HG03039 (cell line): ENCODE results near the gene GPR85.
"Not testable (repeated sequence)": the region's sequence is repeated elsewhere in the genome, so short reads cannot be mapped to it uniquely, and the experiment has no call there.

Experiments
- ATAC-seq: cut with Tn5 transposase; IDR thresholded peaks from one replicate; pipeline ENCODE4 v1.9.1; 2021; ENCODE audit warnings: mild to moderate bottlenecking, moderate library complexity; ENCODE audit not compliant: unreplicated experiment

Gene GPR85

GRCh38 chr7:113084496-113085172, 2.0 kb downstream of the GPR85 start:
- no peak for ATAC-seq

GRCh38 chr7:113083816-113084495, 2.7 kb downstream of the GPR85 start:
- ATAC-seq: no peak

GRCh38 chr7:113083132-113083815, 3.4 kb downstream of the GPR85 start:
- no peak for ATAC-seq

- no peak for ATAC-seq
Measured at GRCh38 chr7:113078331-113078730, 8.3 kb downstream of the GPR85 start.

- no peak for ATAC-seq
Measured at GRCh38 chr7:113076703-113077102, 9.9 kb downstream of the GPR85 start.

- ATAC-seq: peak; percentile 53
Measured at GRCh38 chr7:113071465-113071864, 15.2 kb downstream of the GPR85 start.

- no peak for ATAC-seq
Measured at GRCh38 chr7:113062499-113062898, 24.1 kb downstream of the GPR85 start.

GRCh38 chr7:113060100-113060499, 26.5 kb downstream of the GPR85 start:
- no peak for ATAC-seq

- no peak for ATAC-seq
Measured at GRCh38 chr7:113054938-113055337, 31.7 kb downstream of the GPR85 start.

- not testable (repeated sequence) for ATAC-seq
Measured at GRCh38 chr7:113054272-113054671, 32.4 kb downstream of the GPR85 start.

- not testable (repeated sequence) for ATAC-seq
Measured at GRCh38 chr7:113049221-113049620, 37.4 kb downstream of the GPR85 start.

- ATAC-seq: no peak
Measured at GRCh38 chr7:113046453-113046852, 40.2 kb downstream of the GPR85 start.

- ATAC-seq: no peak
Measured at GRCh38 chr7:113045379-113045778, 41.2 kb downstream of the GPR85 start.

GRCh38 chr7:113044394-113044793, 42.2 kb downstream of the GPR85 start:
- no peak for ATAC-seq

GRCh38 chr7:113040849-113041248, 45.8 kb downstream of the GPR85 start:
- no peak for ATAC-seq

GRCh38 chr7:113033959-113034358, 52.7 kb downstream of the GPR85 start:
- no peak for ATAC-seq
